ENCODE measurements around the gene RAMP1. TPM values are rescaled to one million over a fixed set of nuclear protein-coding genes. Genes with fewer than 3 reads are reported as not detected.

Gene RAMP1
- 10 to 100 TPM; 22.1 to 62.5 (median 33.6) TPM for total RNA-seq
- polyA plus RNA-seq = 10 to 100 TPM in 1 of 2 donors, 1 to 10 TPM in 1; 1.8 to 17.3 TPM
- long read RNA-seq, donor 1, transcript RAMP1-201 (3 exons, 910 nt) = major isoform, 16 of 27 reads
- long read RNA-seq, donor 1, partial matches to known transcripts = 1 of 27 reads
- long read RNA-seq, donor 1, other reads (novel, unspliced or antisense) = 7 of 27 reads
- long read RNA-seq, donor 2, partial matches to known transcripts = 0 of 4 reads
- long read RNA-seq, donor 2, other reads (novel, unspliced or antisense) = 0 of 4 reads
- long read RNA-seq, donor 3, transcript RAMP1-201 (3 exons, 910 nt) = major isoform, 21 of 27 reads
- long read RNA-seq, donor 3, partial matches to known transcripts = 2 of 27 reads
- long read RNA-seq, donor 3, other reads (novel, unspliced or antisense) = 2 of 27 reads

DNA sequence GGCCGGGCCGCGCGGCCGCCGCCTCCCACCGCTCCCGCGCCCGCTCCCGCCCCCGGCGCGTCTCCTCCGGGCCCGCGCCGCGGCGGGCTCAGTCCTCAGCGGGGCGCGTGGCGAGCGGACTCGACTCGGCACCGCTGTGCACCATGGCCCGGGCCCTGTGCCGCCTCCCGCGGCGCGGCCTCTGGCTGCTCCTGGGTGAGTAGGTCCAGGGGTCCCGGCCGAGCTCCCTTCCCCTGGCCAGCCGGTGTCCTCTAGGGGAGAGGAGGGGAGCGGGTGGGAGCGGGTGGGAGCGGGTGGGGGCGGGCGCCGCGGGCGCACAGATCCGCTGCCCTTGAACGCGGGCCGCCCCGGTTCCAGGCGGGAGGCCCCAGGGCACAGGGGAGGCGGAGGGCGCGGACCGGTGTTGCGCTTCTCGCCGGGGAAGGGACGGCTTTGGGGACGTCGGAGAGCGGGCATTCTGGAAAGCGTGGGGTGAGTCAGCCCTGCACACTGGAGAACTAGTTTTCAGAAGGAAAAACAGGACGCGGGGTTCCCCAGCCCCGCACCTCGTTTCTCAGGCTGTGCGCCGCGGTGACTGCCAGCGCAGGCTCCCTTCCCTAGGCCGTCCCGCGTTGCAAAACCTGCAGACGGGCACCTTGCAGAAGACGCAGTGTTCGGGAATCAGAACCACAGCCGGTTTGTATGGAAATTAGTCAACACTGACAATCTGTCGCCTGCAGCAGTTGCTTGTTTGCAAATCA lies at the start of gene RAMP1:
TSS of gene RAMP1 (plus strand) at position 91 of the 740 bp plus-strand sequence. CDS start at position 144, 53 bp downstream.
- Histone ChIP-seq H3K4me1 (ENCODE audit: insufficient read depth) (peaks cover 2% of the 10 kb centered on the region), H3K9me3 (no peaks in the 10 kb centered on the region), H3K4me3 (peak within 1 kb of the TSS; percentile 85), H3K27ac (peak within 1 kb of the TSS; percentile 49 to 61), H3K36me3 (no peaks in the 10 kb centered on the region), H3K27me3 (no peaks in the 10 kb centered on the region)
- peak in 2 of 5 donors; percentile 50 to 61 for DNase-seq
- TF ChIP-seq EP300 (IDR thresholded peaks at IDR 0.05) (no peak), POLR2A (IDR thresholded peaks at IDR 0.05) (no peak)
- TF ChIP-seq, protein P1, sequence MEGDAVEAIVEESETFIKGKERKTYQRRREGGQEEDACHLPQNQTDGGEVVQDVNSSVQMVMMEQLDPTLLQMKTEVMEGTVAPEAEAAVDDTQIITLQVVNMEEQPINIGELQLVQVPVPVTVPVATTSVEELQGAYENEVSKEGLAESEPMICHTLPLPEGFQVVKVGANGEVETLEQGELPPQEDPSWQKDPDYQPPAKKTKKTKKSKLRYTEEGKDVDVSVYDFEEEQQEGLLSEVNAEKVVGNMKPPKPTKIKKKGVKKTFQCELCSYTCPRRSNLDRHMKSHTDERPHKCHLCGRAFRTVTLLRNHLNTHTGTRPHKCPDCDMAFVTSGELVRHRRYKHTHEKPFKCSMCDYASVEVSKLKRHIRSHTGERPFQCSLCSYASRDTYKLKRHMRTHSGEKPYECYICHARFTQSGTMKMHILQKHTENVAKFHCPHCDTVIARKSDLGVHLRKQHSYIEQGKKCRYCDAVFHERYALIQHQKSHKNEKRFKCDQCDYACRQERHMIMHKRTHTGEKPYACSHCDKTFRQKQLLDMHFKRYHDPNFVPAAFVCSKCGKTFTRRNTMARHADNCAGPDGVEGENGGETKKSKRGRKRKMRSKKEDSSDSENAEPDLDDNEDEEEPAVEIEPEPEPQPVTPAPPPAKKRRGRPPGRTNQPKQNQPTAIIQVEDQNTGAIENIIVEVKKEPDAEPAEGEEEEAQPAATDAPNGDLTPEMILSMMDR (IDR thresholded peaks at IDR 0.05) = no peak
- 2 to 7% (median 2%) methylated on average over 40 to 79 of the region's 79 CpGs for WGBS, 3 donors
- intact Hi-C loops (cut with DNase I) = loop anchor here (2.0 to 10.0 kb wide), 4 partner anchors 63 to 403 kb away; no protein-coding TSS in a partner anchor

DNA sequence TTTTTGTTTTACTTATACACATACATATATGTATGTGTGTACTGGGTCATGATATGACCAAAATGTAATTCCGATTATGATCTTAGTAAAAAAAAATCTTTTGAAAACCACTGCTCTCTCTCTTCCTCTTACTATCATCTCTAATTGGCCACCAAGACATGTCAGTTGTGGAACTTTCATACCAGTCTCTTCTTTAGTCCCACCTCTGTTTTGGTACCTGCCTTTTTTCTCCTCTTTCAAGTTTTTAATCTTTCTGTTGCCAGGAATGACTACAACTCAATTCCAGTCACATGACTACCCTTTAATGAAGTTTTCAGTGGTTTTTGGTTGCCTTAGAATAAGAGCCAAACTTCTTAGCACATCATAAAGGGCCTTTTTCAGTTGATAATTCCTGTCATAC lies 43.8 kb upstream of the RAMP1 start:
- Histone ChIP-seq H3K4me3 (no peak overlapping the region), H3K27me3 (no peaks in the 10 kb centered on the region), H3K27ac (no peak overlapping the region), H3K9me3 (no peaks in the 10 kb centered on the region), H3K36me3 (no peaks in the 10 kb centered on the region), H3K4me1 (ENCODE audit: insufficient read depth) (no peaks in the 10 kb centered on the region)
- DNase-seq = no peak
- 80 to 89% (median 83%) methylated on average over 1 of the region's 1 CpG for WGBS, 3 donors
- intact Hi-C loops (cut with DNase I) = no loop called here
- TF ChIP-seq, protein P1 (IDR thresholded peaks at IDR 0.05) = no peak
- TF ChIP-seq POLR2A (IDR thresholded peaks at IDR 0.05) (no peak), EP300 (IDR thresholded peaks at IDR 0.05) (no peak)

DNA sequence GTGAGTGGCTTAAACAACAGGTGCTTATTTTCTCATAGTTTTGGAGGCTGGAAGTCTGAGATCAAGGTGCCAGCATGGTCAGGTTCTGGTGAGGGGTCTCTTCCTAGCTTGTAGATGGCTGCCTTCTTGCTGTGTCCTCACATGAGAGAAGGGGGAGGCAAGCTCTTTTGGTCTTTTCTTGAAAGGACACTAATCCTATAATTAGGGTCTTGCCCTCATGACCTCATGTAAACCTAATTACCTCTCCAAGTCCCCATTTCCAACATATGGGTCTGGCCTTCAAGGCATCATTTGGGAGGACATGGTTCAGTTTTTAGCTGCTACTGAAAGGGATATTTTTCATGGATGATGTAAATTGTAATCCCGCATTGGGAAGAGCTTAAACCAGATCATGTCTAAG lies 42.9 kb upstream of the RAMP1 start:
- Histone ChIP-seq H3K36me3 (no peaks in the 10 kb centered on the region), H3K27me3 (no peaks in the 10 kb centered on the region), H3K27ac (no peak overlapping the region), H3K4me1 (ENCODE audit: insufficient read depth) (no peaks in the 10 kb centered on the region), H3K9me3 (no peaks in the 10 kb centered on the region), H3K4me3 (no peak overlapping the region)
- intact Hi-C loops (cut with DNase I) = no loop called here
- no peak for TF ChIP-seq POLR2A (IDR thresholded peaks at IDR 0.05)
- no peak for TF ChIP-seq EP300 (IDR thresholded peaks at IDR 0.05)
- TF ChIP-seq, protein P1 (IDR thresholded peaks at IDR 0.05) = no peak
- 89 to 96% (median 92%) methylated on average over 1 of the region's 1 CpG for WGBS, 3 donors
- DNase-seq = no peak

DNA sequence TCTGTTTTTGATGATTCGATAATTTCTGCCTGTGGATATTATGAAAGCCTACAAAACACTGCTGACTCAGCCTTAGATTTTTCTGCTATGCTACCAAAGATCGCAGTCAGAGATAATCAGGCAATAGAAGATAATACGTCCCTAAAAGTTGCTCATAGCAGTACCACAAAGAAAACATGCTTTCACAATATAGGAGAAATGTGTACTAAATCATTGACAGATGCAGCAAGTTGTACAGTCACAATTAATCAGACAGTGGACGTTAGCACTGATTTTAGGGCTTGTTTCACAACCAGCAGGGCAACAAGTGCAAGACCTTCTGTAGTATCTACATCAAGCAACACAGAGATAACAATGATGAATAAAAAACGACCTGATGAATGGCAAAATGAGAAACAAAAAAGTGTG lies 41.4 kb upstream of the RAMP1 start:
- H3K9me3 ChIP-seq = no peaks in the 10 kb centered on the region
- intact Hi-C loops (cut with DNase I) = no loop called here
- H3K36me3 ChIP-seq = no peaks in the 10 kb centered on the region
- H3K27ac ChIP-seq = no peak overlapping the region
- no peak for DNase-seq
- WGBS, 3 donors = 58 to 62% (median 59%) methylated on average over 5 of the region's 5 CpGs
- H3K27me3 ChIP-seq = no peaks in the 10 kb centered on the region
- no peak overlapping the region for H3K4me3 ChIP-seq
- no peaks in the 10 kb centered on the region for H3K4me1 ChIP-seq (ENCODE audit: insufficient read depth)
- TF ChIP-seq, protein P1 (IDR thresholded peaks at IDR 0.05) = no peak
- no peak for TF ChIP-seq EP300 (IDR thresholded peaks at IDR 0.05)
- no peak for TF ChIP-seq POLR2A (IDR thresholded peaks at IDR 0.05)
